GM11168 (cell line): ENCODE measurements around the gene INO80.

Experiments
- in situ Hi-C: fragments of 300-500 bp; cut with MboI; formaldehyde crosslinking; loops from one replicate; pipeline ENCODE4 v1.12.0; 2022; ENCODE audit warnings: low sequenced_read_pairs; ENCODE audit not compliant: unreplicated experiment

INO80 gene

DNA sequence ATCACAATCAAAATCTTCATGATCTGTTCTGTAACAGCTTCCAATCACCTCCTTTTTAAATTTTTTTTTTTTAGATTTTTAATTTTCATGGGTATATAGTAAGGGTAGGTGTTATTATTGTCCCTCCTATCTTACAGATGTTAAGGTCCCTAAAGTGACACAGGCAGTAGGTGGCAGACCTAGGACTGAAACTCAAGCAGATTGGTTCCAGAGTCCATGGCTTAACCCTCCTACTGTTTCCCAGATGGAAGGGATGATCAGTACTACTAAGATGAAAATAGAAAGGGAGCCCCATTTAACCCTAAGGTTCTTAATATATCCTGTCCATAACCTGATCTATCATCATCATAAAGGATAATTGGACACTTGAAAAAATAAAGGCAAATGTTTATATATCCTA is 105.7 kb downstream of the INO80 start:
- in situ Hi-C loops: loop anchor here (10.0 kb wide), 1 partner anchor 66 kb away; no protein-coding TSS in a partner anchor

GRCh38 chr15:41006479-41006878 is 109.6 kb downstream of the INO80 start:
- in situ Hi-C loops: no loop called here

DNA sequence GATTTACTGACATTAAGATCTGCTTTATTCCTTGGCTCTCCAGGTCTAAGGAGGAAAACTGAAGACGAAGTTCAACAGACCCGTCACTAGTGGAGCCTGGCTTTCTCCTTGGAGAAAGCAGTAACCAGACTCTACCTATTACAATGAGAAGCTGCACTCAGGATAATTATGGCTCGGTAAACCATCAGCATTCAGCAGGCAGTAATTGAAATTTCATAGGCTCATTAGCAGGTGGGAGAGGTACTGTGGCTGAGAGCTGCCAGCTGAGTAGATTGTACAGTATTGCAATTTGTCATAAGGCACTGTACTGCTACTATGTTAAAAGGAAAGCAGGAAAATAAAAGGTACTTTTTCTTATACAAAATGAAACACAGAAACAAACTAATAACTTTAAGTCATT is 111.6 kb downstream of the INO80 start:
- in situ Hi-C loops: no loop called here

DNA sequence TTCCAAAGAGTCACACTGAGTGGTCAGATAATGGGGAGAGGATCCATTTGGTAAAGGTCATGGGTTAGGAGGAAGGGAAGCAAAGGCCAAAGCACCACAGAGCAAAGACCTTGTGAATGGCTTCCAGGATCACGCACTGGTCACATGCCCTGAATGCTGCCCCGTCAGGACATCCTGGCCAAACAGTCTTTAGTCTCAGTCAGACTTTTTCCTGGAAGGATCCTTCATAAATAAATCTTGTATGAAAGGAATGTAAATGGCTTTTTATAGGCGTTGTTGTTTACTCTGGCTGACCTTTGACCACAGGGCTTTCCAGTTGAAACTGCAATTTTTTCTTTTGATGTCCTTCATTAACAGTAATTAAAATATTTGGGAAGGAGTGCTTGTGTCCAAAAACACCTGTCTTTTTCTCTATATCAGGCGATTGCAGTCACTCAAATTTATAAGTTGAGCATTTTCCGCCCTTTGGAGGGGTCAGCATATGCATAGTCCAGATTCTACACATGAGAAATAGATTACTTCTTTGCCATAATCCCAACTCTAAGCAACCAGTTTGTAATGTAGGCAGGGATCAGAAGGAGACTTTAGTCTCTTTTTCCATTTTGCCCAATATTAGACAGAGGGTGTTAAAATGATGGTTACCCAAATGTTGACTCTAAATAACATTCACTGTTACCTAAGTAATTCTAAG is 114.4 kb downstream of the INO80 start:
- in situ Hi-C loops: no loop called here

GRCh38 chr15:40999190-40999589 is 116.9 kb downstream of the INO80 start:
- in situ Hi-C loops: no loop called here

DNA sequence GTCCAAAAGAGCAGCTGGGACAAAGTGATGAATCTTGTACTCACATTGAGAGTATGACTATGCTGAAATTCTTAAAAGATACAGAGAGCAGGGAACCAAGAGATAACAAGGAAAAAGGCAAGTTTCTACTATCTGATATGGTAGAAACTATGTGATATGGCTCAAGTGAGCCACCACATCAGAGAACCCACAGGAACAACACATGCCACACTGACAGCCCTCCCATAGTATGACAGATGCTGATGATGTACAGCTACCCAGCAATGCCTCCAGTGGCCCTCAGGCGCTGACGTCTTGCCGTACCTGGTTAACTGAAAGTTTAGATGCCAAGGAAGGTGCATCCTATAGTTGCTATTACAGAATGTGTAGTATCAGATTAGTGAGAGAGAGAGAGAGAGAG is 120.4 kb downstream of the INO80 start:
- in situ Hi-C loops: no loop called here

GRCh38 chr15:40992825-40993224 is 123.3 kb downstream of the INO80 start:
- in situ Hi-C loops: no loop called here

DNA sequence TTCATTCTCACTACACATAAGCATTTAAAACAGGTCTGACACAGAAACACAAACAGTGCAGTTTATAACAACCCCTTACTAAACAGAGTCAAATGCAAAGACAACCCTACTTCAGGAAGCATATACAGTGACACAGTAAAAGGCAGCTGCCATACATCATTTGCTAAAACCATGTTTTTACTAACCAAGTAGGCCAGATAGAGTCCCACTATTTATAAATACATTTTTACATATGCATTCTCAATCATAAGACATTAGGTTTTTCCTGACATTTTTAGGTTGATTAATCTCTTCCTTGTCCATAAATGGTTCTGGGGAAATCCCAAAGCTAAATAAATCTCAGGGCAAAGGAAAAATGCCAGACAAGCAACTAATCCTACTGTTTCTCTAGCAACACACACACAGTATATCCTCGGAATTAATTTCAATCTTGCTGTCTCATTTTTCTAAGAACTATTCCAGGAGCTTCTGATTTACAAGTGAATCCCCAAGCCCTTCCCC is 123.8 kb downstream of the INO80 start:
- in situ Hi-C loops: no loop called here

DNA sequence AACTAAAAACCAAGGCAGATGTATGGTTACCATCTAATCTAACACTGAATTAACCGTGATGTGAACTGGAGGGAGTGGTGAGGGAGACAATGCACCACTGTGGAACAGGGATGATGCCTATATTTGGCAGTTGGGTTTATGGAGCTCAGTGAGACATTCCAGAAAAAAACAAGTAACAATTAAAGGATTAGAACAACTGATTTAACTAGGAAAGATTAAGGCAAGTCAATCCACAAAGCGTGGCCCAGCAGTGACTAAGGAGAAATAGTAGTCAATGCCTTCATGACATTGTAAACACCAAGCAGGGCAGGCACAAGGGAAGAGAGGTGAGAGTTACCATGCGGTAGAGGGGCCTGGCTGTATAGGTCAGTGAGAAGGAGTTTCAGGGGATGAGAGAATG is 124.7 kb downstream of the INO80 start:
- in situ Hi-C loops: no loop called here

DNA sequence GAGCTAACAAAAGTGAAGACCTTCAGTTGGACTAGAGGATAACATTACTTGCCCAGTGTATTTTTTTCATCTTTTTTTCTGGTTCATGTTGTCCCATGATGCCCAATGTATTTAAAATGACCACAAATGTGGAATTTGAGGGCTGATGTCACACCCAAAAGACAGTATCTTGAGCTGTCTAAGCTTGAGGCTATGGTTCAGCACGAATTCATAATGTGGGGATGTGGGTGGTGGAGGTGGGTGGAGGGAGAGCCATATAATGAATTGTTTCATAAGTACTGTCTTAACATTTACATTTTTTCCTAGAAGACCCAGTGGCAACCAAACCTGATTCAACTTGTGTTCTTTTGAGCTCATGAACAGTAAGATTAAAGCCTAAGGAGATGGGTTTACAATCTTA is 125.3 kb downstream of the INO80 start:
- in situ Hi-C loops: no loop called here

DNA sequence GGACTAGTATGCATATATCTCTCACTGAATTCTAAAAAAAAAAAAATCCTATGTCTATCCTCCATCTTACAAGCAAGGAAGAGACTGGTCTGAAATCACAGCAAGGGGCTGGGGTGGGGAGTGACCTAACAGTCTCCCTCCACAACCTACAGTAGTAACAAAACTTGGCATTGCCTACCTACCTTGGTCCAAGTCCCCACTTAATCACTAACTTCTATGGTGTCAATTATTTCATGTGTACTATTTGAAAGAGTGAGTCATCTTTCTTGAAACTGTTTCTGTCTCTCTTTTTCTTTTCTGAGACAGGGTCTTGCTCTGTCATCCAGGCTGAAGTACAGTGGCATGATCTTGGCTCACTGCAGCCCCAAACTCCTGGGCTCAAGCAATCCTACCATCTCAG is 126.0 kb downstream of the INO80 start:
- in situ Hi-C loops: no loop called here

DNA sequence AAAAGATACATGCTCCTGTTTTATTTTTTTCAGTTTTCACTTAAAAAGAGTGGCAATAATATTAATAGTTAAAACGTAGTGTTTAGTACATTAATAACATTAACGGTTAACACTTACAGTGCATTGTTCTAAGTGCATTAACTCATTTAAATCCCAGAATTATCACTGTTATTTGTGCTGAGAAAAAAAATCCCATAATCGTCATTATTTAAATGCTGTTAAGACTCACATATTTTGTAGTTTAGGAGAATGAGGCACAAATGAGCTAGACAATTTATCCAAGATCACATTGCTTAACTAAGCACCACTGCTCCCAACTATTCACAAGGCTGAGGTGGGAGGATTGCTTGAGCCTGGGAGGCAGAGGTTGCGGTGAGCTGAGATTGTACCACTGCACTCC is 127.9 kb downstream of the INO80 start:
- in situ Hi-C loops: no loop called here

GRCh38 chr15:40986820-40987219 is 129.3 kb downstream of the INO80 start:
- in situ Hi-C loops: no loop called here

DNA sequence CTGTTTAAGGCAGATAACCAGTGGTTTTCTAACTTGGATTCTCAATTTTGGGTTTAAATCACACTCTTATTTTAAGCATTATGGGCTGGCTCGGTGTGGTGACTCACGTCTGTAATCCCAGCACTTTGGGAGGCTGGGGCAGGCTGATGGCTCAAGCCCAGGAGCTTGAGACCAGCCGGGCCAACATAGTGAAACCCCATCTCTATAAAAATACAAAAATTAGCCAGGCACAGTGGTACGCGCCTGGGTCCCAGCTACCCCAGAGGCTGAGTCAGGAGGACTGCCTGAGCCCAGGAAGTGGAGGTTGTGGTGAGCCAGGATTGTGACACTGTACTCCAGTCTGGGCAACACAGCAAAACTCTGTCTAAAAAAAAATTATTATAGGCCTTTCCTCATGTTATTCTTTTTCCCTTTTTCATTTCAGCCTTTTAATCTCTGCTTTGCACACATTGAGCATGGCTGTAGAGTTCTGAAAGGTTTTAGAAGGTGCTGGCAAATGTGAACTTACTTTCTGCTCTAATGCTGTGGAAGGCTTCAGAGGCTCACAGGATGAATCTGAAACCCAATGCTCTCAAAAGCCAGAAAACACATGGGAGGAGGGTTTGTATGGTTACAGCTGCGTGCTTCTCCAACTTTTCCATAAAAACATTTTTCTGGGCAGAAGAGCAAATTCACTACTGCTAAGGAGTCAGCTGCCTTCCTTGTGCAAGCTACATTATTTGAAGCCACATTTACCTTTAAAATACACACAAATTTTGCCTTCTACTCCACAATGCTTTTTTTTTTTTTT is 130.3 kb downstream of the INO80 start:
- in situ Hi-C loops: no loop called here

DNA sequence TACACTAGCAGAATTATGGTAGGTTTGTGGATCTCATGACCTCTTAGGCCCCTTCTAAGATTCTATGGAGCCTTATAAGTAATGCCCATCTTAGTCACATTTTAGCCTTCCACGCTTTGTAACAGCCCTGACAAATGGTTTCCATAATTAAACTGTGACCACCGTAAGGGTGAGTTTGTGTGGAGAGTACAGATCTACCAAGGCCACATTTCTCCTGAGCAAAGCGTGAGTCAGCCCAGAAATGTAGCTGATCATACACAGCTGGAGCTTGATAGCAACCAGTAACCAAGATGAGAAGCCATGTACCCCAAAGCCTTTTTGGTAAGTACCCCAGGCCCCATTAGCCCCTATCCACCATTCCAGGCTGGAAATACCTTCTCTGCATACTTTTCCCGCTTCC is 131.1 kb downstream of the INO80 start:
- in situ Hi-C loops: no loop called here

- in situ Hi-C loops: no loop called here
These were observed 131.7 kb downstream of the INO80 start for GRCh38 chr15:40984406-40984805.

DNA sequence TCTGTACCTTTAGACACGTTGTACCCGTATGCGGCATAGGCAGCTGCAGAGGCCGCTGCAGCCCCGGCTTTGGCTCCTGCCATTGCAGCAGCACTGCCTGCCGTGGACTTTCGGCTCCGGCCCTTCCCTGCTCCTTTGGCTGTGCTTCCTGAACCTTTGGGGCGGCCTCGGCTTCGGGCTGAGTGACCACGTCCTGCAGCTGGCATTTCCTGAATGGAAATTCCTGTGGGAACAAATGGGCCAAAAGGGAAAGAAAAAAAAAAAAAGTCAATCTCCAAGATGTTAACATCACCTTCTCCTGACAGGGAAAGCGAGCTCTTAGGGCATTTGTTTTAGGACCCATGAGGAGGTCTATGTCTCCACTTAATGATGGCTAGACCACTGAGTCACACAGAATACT is 133.2 kb downstream of the INO80 start:
- in situ Hi-C loops: no loop called here

DNA sequence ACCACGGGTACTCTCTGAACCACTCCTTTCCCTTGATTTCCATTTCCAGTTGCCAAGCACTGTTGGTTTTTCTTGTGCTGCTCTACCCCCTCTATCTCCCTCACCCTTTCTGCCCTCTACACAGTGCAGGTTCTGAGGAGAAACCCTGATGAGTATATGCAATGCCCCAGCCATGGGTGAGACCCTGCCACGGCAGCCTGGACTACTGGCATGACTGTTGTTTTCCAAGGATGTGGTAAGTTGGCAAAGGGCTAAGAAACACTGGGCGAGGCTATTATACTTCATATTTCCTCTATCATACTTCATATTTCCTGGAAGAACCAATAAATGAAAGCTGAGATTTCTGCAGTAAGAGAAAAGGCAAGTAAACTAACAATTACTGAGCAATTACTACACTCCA is 134.9 kb downstream of the INO80 start:
- in situ Hi-C loops: no loop called here

- in situ Hi-C loops: no loop called here
These were observed 137.5 kb downstream of the INO80 start for GRCh38 chr15:40978562-40978961.

DNA sequence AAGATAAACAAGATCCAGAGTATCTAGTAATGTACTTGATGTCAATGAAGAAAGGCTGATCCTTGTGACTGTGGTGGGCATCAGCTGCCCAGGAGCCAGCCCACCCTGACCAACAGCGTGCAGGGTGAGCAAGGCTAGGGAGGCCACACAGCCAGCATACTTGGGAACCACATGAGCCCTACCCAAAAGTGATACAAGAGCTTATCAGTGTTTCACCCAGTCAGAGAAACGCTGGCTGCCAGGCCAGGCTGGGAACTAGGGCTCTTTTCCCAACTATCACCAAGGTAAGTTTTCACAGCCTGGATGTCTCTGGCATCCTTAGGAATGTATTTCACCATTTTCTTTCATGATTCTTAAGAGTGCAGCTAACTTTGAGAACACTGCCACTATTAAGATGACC is 137.9 kb downstream of the INO80 start:
- in situ Hi-C loops: no loop called here

- in situ Hi-C loops: no loop called here
These were observed 139.3 kb downstream of the INO80 start for GRCh38 chr15:40976819-40977218.

DNA sequence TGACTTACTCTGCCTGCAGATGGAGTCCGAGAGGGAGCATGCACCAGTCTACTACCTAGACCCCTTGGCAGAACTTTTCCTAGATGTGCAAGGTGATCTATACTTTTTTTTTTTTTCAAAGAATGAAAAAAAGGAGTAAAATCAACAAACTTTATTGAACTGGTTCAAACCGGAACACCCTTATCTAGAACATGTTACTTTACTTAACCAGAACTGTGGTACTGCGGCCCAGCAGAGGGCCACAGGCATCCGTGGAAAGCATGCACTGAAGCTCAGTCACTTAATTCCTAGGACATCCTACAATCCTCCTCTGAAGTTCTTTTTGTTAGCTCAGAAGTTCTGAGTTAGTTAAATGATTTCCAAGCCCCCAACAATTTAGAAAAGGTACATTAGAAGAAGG is 141.2 kb downstream of the INO80 start:
- in situ Hi-C loops: no loop called here
